SK-N-SH treated with all-trans-retinoic acid at 6 μM for 48 hours (cell line): ENCODE data around the gene LUZP1.

Experiments
- ATAC-seq: fragments of 200-7000 bp; cut with Tn5 transposase; 3 replicates; pipeline ENCODE4 v1.9.1; 2020; ENCODE audit warnings: mild to moderate bottlenecking, moderate library complexity
- ARNTL ChIP-seq: fragments of 450-650 bp; formaldehyde crosslinking; IDR thresholded peaks from 2 replicates; pipeline ENCODE4 v1.5.0; 2020; ENCODE audit warnings: low read depth, mild to moderate bottlenecking, moderate library complexity, borderline replicate concordance
- BACH2 ChIP-seq: fragments of 250-450 bp; sonication (Bioruptor Pico); IDR thresholded peaks from 2 replicates; pipeline ENCODE4 v1.9.0; 2021; ENCODE audit warnings: mild to moderate bottlenecking, borderline replicate concordance
- CREB5 ChIP-seq: fragments of 250-450 bp; sonication (Bioruptor Pico); IDR thresholded peaks from 2 replicates; pipeline ENCODE4 v1.5.1; 2020; ENCODE audit warnings: low read depth, mild to moderate bottlenecking, moderate library complexity
- CSDC2 ChIP-seq: fragments of 250-450 bp; sonication (Bioruptor Pico); IDR thresholded peaks from 2 replicates; pipeline ENCODE4 v1.5.0; 2020; ENCODE audit warnings: mild to moderate bottlenecking, moderate library complexity
- ESRRG ChIP-seq: fragments of 250-450 bp; sonication (Bioruptor Pico); IDR thresholded peaks from 2 replicates; pipeline ENCODE4 v1.6.1; 2021; ENCODE audit warnings: mild to moderate bottlenecking
- OSR1 ChIP-seq: fragments of 250-450 bp; sonication (Bioruptor Pico); IDR thresholded peaks from 2 replicates; pipeline ENCODE4 v1.8.0; 2022; ENCODE audit warnings: moderate library complexity, mild to moderate bottlenecking, inconsistent platforms
- PATZ1 ChIP-seq: fragments of 250-450 bp; sonication (Bioruptor Pico); IDR thresholded peaks from 2 replicates; pipeline ENCODE4 v1.8.0; 2020; ENCODE audit warnings: mild to moderate bottlenecking, moderate library complexity, borderline replicate concordance
- PPARA ChIP-seq: fragments of 250-450 bp; sonication (Bioruptor Pico); IDR thresholded peaks from 2 replicates; pipeline ENCODE4 v1.5.0; 2020; ENCODE audit warnings: mild to moderate bottlenecking, borderline replicate concordance
- RARB ChIP-seq: fragments of 250-450 bp; sonication (Bioruptor Pico); IDR thresholded peaks from 2 replicates; pipeline ENCODE4 v1.8.0; 2021; ENCODE audit warnings: mild to moderate bottlenecking, moderate library complexity
- SNAI2 ChIP-seq: fragments of 250-450 bp; sonication (Bioruptor Pico); IDR thresholded peaks from 2 replicates; pipeline ENCODE4 v1.5.0; 2020; ENCODE audit warnings: mild to moderate bottlenecking, moderate library complexity
- TSHZ2 ChIP-seq: fragments of 250-450 bp; sonication (Bioruptor Pico); IDR thresholded peaks from 2 replicates; pipeline ENCODE4 v1.5.0; 2020; ENCODE audit warnings: mild to moderate bottlenecking, moderate library complexity
- ZC3H10 ChIP-seq: fragments of 250-450 bp; sonication (Bioruptor Pico); IDR thresholded peaks from 2 replicates; pipeline ENCODE4 v1.5.1; 2021; ENCODE audit warnings: mild to moderate bottlenecking, moderate library complexity
- ZFP3 ChIP-seq: fragments of 250-450 bp; sonication (Bioruptor Pico); IDR thresholded peaks from 2 replicates; pipeline ENCODE4 v1.5.0; 2020; ENCODE audit warnings: mild to moderate bottlenecking, moderate library complexity
- ZFP30 ChIP-seq: fragments of 450-650 bp; formaldehyde crosslinking; IDR thresholded peaks from 2 replicates; pipeline ENCODE4 v1.5.0; 2022; ENCODE audit warnings: mild to moderate bottlenecking, moderate library complexity
- ZNF565 ChIP-seq: fragments of 450-650 bp; formaldehyde crosslinking; conservative IDR thresholded peaks from 2 replicates; pipeline ENCODE4 v1.5.0; 2020; ENCODE audit warnings: low read depth, mild to moderate bottlenecking, moderate library complexity
- ZNF8 ChIP-seq: fragments of 450-650 bp; formaldehyde crosslinking; IDR thresholded peaks from 2 replicates; pipeline ENCODE4 v1.5.0; 2020; ENCODE audit warnings: mild to moderate bottlenecking, moderate library complexity
- TF ChIP-seq, protein P1 (sequence below): fragments of 250-450 bp; sonication (Bioruptor Pico); IDR thresholded peaks from 2 replicates; pipeline ENCODE4 v1.8.0; 2021; ENCODE audit warnings: low read depth, mild to moderate bottlenecking, moderate library complexity, borderline replicate concordance
- TF ChIP-seq, protein P2 (sequence below): fragments of 250-450 bp; sonication (Bioruptor Pico); IDR thresholded peaks from 2 replicates; pipeline ENCODE4 v1.5.1; 2021; ENCODE audit warnings: mild to moderate bottlenecking, moderate library complexity

Gene LUZP1

GRCh38 chr1:23108918-23109533, 59.6 kb downstream of the LUZP1 start:
- TF ChIP-seq ZFP3 = no peak
- TF ChIP-seq PPARA = no peak
- TF ChIP-seq CREB5 (CRISPR knock-in tag) = no peak
- TF ChIP-seq ZNF565 = no peak
- TF ChIP-seq TSHZ2 (CRISPR knock-in tag) = no peak
- no peak for TF ChIP-seq SNAI2
- no peak for TF ChIP-seq PATZ1 (CRISPR knock-in tag)
- no peak for TF ChIP-seq ESRRG (CRISPR knock-in tag)
- no peak for TF ChIP-seq RARB (CRISPR knock-in tag)
- no peak for TF ChIP-seq BACH2
- no peak for TF ChIP-seq ZNF8 (CRISPR knock-in tag)
- TF ChIP-seq ARNTL = no peak
- TF ChIP-seq, protein P1, sequence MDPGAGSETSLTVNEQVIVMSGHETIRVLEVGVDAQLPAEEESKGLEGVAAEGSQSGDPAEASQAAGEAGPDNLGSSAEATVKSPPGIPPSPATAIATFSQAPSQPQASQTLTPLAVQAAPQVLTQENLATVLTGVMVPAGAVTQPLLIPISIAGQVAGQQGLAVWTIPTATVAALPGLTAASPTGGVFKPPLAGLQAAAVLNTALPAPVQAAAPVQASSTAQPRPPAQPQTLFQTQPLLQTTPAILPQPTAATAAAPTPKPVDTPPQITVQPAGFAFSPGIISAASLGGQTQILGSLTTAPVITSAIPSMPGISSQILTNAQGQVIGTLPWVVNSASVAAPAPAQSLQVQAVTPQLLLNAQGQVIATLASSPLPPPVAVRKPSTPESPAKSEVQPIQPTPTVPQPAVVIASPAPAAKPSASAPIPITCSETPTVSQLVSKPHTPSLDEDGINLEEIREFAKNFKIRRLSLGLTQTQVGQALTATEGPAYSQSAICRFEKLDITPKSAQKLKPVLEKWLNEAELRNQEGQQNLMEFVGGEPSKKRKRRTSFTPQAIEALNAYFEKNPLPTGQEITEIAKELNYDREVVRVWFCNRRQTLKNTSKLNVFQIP = no peak
- TF ChIP-seq, protein P2, sequence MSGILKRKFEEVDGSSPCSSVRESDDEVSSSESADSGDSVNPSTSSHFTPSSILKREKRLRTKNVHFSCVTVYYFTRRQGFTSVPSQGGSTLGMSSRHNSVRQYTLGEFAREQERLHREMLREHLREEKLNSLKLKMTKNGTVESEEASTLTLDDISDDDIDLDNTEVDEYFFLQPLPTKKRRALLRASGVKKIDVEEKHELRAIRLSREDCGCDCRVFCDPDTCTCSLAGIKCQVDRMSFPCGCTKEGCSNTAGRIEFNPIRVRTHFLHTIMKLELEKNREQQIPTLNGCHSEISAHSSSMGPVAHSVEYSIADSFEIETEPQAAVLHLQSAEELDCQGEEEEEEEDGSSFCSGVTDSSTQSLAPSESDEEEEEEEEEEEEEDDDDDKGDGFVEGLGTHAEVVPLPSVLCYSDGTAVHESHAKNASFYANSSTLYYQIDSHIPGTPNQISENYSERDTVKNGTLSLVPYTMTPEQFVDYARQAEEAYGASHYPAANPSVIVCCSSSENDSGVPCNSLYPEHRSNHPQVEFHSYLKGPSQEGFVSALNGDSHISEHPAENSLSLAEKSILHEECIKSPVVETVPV (CRISPR knock-in tag) = no peak
- no peak for TF ChIP-seq CSDC2 (CRISPR knock-in tag)
- no peak for ATAC-seq

GRCh38 chr1:23103001-23103889, 65.4 kb downstream of the LUZP1 start:
- TF ChIP-seq RARB (CRISPR knock-in tag) (no peak), TSHZ2 (CRISPR knock-in tag) (no peak), PATZ1 (CRISPR knock-in tag) (no peak), ZFP30 (no peak), ARNTL (no peak), ZFP3 (no peak), SNAI2 (no peak), ZC3H10 (CRISPR knock-in tag) (no peak), BACH2 (no peak), OSR1 (CRISPR knock-in tag) (no peak), ZNF8 (CRISPR knock-in tag) (no peak), CSDC2 (CRISPR knock-in tag) (no peak)
- TF ChIP-seq, protein P1 = no peak
- no peak for ATAC-seq
